HepG2 (cell line): ENCODE data around the gene NME4. TPM values are rescaled to one million over a fixed set of nuclear protein-coding genes. Genes with fewer than 3 reads are reported as not detected.

Experiments used
- ATAC-seq: fragments of 200-7000 bp; cut with Tn5 transposase; 3 replicates; pipeline ENCODE4 v1.9.1; 2020; ENCODE audit warnings: mild to moderate bottlenecking, moderate library complexity
- BruUV-seq: library from RNA; stranded (reverse); fragments of 400-500 nt; replicated peaks from 2 replicates; lab custom pipeline; 2021; lab: Mats Ljungman, UMichigan
- CTCF ChIA-PET: fragments of 300-600 bp; formaldehyde crosslinking; extraction: SDS; loops from one replicate; lab custom pipeline; 2021; ENCODE audit warnings: low total read pairs, inconsistent platforms, low intra/inter-chr PET ratio; lab: Yijun Ruan, JAX
- POLR2A ChIA-PET: fragments of 350-600 bp; sonication (Branson Sonifier 250); formaldehyde crosslinking; loops from one replicate; lab custom pipeline; 2020; ENCODE audit warnings: antibody characterized with exemption, inconsistent platforms; lab: Yijun Ruan, JAX
- DNase-seq: peaks from one replicate; pipeline ENCODE4 v3.0.0-alpha.2; 2015; ENCODE audit warnings: low spot score
- FAIRE-seq: peaks from 3 replicates; lab custom pipeline; 2011; peaks lifted over from hg19 to GRCh38; lab: Jason Lieb, UNC
- H2AFZ ChIP-seq: one replicate; pipeline ENCODE4 v1.6.1; 2011; ENCODE audit warnings: low read length, inconsistent platforms
- H3K27ac ChIP-seq: fragments of 300-600 bp; 3 replicates; pipeline ENCODE4 v1.8.0; 2011; ENCODE audit warnings: mixed run types, mild to moderate bottlenecking, mixed read lengths, low read length, inconsistent platforms; ENCODE audit not compliant: insufficient read depth; ENCODE audit errors: extremely low read length
- H3K27me3 ChIP-seq, 2 experiments: fragments of 200-600 bp in 1 of 2; 2 replicates in 1 of 2; 3 replicates in 1 of 2; pipeline versions ENCODE4 v1.6.0 to v1.8.0; 2011; ENCODE audit warnings: low read length in 2 of 2, mild to moderate bottlenecking in 2 of 2, moderate library complexity in 2 of 2, inconsistent platforms in 1 of 2; ENCODE audit not compliant: insufficient read depth in 2 of 2, control insufficient read depth in 1 of 2
- H3K36me3 ChIP-seq, 2 experiments: fragments of 200-600 bp in 1 of 2; replicated peaks in 1 of 2; 2 replicates in 1 of 2; 3 replicates in 1 of 2; pipeline versions ENCODE4 v1.5.1 to v1.8.0; 2011; ENCODE audit warnings: low read length in 2 of 2, inconsistent platforms in 1 of 2; ENCODE audit not compliant: insufficient read depth in 2 of 2, control insufficient read depth in 1 of 2
- H3K4me1 ChIP-seq: 2 replicates; pipeline ENCODE4 v1.5.1; 2012; ENCODE audit warnings: low read length, inconsistent platforms; ENCODE audit not compliant: insufficient read depth
- H3K4me2 ChIP-seq: 2 replicates; pipeline ENCODE4 v1.6.0; 2011; ENCODE audit warnings: low read depth, low read length, inconsistent platforms
- H3K4me3 ChIP-seq, 3 experiments: fragments of 200-600 bp in 1 of 3; sonication (generic), shearing (Covaris generic) in 1 of 3; replicated peaks in 1 of 3; 2 replicates each; pipeline ENCODE4 v1.5.1; 2011 to 2016; ENCODE audit warnings: low read length in 3 of 3, inconsistent platforms in 2 of 3, low read depth in 2 of 3, mild to moderate bottlenecking in 2 of 3, control low read depth in 1 of 3, mixed read lengths in 1 of 3; ENCODE audit not compliant: insufficient read depth in 1 of 3
- H3K79me2 ChIP-seq: one replicate; pipeline ENCODE4 v1.6.1; 2011; ENCODE audit warnings: low read length, inconsistent platforms; ENCODE audit not compliant: insufficient read depth
- H3K9ac ChIP-seq: 2 replicates; pipeline ENCODE4 v1.6.0; 2011; ENCODE audit warnings: mild to moderate bottlenecking, low read depth, low read length, inconsistent platforms; ENCODE audit not compliant: insufficient read depth
- H3K9me3 ChIP-seq: 2 replicates; pipeline ENCODE4 v1.5.1; 2012; ENCODE audit warnings: mild to moderate bottlenecking, low read length
- H4K20me1 ChIP-seq: 2 replicates; pipeline ENCODE4 v1.6.0; 2011; ENCODE audit warnings: inconsistent platforms, mild to moderate bottlenecking, low read length, moderate library complexity; ENCODE audit not compliant: insufficient read depth
- AFF4 ChIP-seq: sonication (generic); formaldehyde crosslinking; IDR thresholded peaks from 2 replicates; pipeline ENCODE4 v1.4.0; 2020; ENCODE audit warnings: missing genetic modification reagents
- AGO2 ChIP-seq: fragments of 200-400 bp; formaldehyde crosslinking; optimal IDR thresholded peaks from 2 replicates; pipeline ENCODE3; 2017; ENCODE audit warnings: mild to moderate bottlenecking, low read depth, low read length, moderate library complexity
- ASH2L ChIP-seq: fragments of 300-600, 200-600 bp; sonication (generic); IDR thresholded peaks from 2 replicates; pipeline ENCODE4 v1.7.0; 2017; ENCODE audit warnings: low read depth, mild to moderate bottlenecking, moderate library complexity, mixed read lengths, low read length; ENCODE audit not compliant: insufficient read length
- DNMT1 ChIP-seq: sonication (generic); formaldehyde crosslinking; IDR thresholded peaks from 2 replicates; pipeline ENCODE4 v1.5.1; 2020; ENCODE audit warnings: mild to moderate bottlenecking, missing genetic modification reagents
- ELF1 ChIP-seq: sonication (generic); formaldehyde crosslinking; IDR thresholded peaks from 2 replicates; pipeline ENCODE4 v1.4.0; 2020; ENCODE audit warnings: missing genetic modification reagents
- FUBP1 ChIP-seq: sonication (generic); formaldehyde crosslinking; IDR thresholded peaks from 2 replicates; pipeline ENCODE4 v1.5.1; 2020; ENCODE audit warnings: missing genetic modification reagents, mild to moderate bottlenecking, borderline replicate concordance
- KLF16 ChIP-seq, 2 experiments: sonication (generic) in 1 of 2; formaldehyde crosslinking in 1 of 2; IDR thresholded peaks; 2 replicates each; pipeline versions ENCODE4 v1.6.1 to v1.8.0; 2016 to 2023; ENCODE audit warnings: missing genetic modification reagents in 2 of 2, missing compliant biosample characterization in 1 of 2
- NFE2L2 ChIP-seq: fragments of 150-350 bp; IDR thresholded peaks from 2 replicates; pipeline ENCODE4 v1.6.1; 2014; ENCODE audit warnings: low read length
- RBFOX2 ChIP-seq: fragments of 200-400 bp; formaldehyde crosslinking; IDR thresholded peaks from 2 replicates; pipeline ENCODE4 v1.6.1; 2017; ENCODE audit warnings: low read depth, mild to moderate bottlenecking, low read length
- REXO4 ChIP-seq: sonication (generic); formaldehyde crosslinking; IDR thresholded peaks from 2 replicates; pipeline ENCODE4 v1.8.0; 2022; ENCODE audit warnings: missing genetic modification reagents, mild to moderate bottlenecking, borderline replicate concordance
- U2AF2 ChIP-seq: fragments of 200-400 bp; formaldehyde crosslinking; IDR thresholded peaks from 2 replicates; pipeline ENCODE4 v1.6.1; 2017; ENCODE audit warnings: low read depth, mild to moderate bottlenecking, low read length
- YY1 ChIP-seq: IDR thresholded peaks from 2 replicates; pipeline ENCODE4 v1.6.1; 2011; ENCODE audit warnings: low read length, low read depth, moderate library complexity, mild to moderate bottlenecking; ENCODE audit not compliant: insufficient read depth, insufficient replicate concordance
- ZC3H13 ChIP-seq: sonication (generic); formaldehyde crosslinking; IDR thresholded peaks from 2 replicates; pipeline ENCODE4 v1.8.1; 2023; ENCODE audit warnings: mild to moderate bottlenecking, missing genetic modification reagents, moderate library complexity
- ZNF484 ChIP-seq: sonication (generic); formaldehyde crosslinking; IDR thresholded peaks from 2 replicates; pipeline ENCODE4 v1.5.1; 2020; ENCODE audit warnings: mild to moderate bottlenecking, low read depth, missing genetic modification reagents, borderline replicate concordance
- ZNF775 ChIP-seq: sonication (generic); formaldehyde crosslinking; IDR thresholded peaks from 2 replicates; pipeline ENCODE4 v1.4.0; 2020; ENCODE audit warnings: missing genetic modification reagents, mild to moderate bottlenecking, moderate library complexity, borderline replicate concordance
- WGBS: methylation state at CpG from one replicate; pipeline ENCODE4 v1.1.6; 2017; ENCODE audit warnings: low lambda C conversion rate; 5-methylcytosine and 5-hydroxymethylcytosine counted together
- in situ Hi-C: cut with HindIII; loops from 2 replicates; pipeline ENCODE4 v1.10.0; 2017; ENCODE audit warnings: low pct_unique_long_range_greater_than_20kb; ENCODE audit not compliant: extremely low pct_ligation_motif_present
- intact Hi-C: fragments of 100-400 bp; cut with micrococcal nuclease; formaldehyde crosslinking; loops from one replicate; pipeline ENCODE4 v1.10.0; 2022; ENCODE audit not compliant: unreplicated experiment
- polyA plus RNA-seq, 8 experiments: library from polyadenylated mRNA; depleted of rRNA in 3 of 8; stranded (reverse) in 7 of 8; unstranded in 1 of 8; fragments of >200 nt; fragmentation: Illumina TruSeq in 4 of 8; extraction: Trizol in 4 of 8; gene quantifications; 2 replicates each; pipeline versions ENCODE4 v1.2.1 to v1.2.3, GENCODE V29; 2011 to 2016; ENCODE audit warnings: low read depth in 4 of 8, missing spikeins in 1 of 8, mixed read lengths in 1 of 8; ENCODE audit not compliant: insufficient read depth in 1 of 8
- total RNA-seq, 5 experiments: library from RNA; depleted of rRNA; stranded (reverse); fragments of >200 nt; fragmentation: Illumina TruSeq; extraction: Trizol; gene quantifications; 2 replicates each; pipeline ENCODE4 v1.2.3, GENCODE V29; 2016; ENCODE audit warnings: low read depth in 1 of 5

The NME4 gene
- total and polyA plus RNA-seq, 2 of the 13 experiments (the other 11 are each of a cell fraction or from before 2014, with no cell fraction given): 121 to 263 TPM

- no peak for DNase-seq
- no peaks in the 10 kb centered on the region for H4K20me1 ChIP-seq
- H3K4me3 ChIP-seq: no peak overlapping the region
- CTCF ChIA-PET: no interaction called here
- WGBS: 96% methylated on average over 10 of the region's 16 CpGs
- H3K9ac ChIP-seq: no peak overlapping the region
- TF ChIP-seq NFE2L2 (no peak), KLF16 (CRISPR knock-in tag; IDR thresholded peaks at IDR 0.05) (no peak), U2AF2 (no peak), ZNF484 (CRISPR knock-in tag) (no peak), ZNF775 (CRISPR knock-in tag) (no peak), DNMT1 (no peak), AFF4 (CRISPR knock-in tag) (no peak), RBFOX2 (peak; percentile 60), AGO2 (peak; percentile 80), ELF1 (CRISPR knock-in tag) (no peak), ASH2L (no peak), REXO4 (CRISPR knock-in tag) (no peak), ZC3H13 (no peak), FUBP1 (CRISPR knock-in tag) (no peak), YY1 (no peak)
- TF ChIP-seq, all 625 proteins: peak for 2
- POLR2A ChIA-PET: interaction anchor here (3.1 kb wide), 1 partner anchor 68 kb away, joined by 18 read pairs; no protein-coding TSS in a partner anchor
- intact Hi-C loops: no loop called here
- ATAC-seq (no peak), FAIRE-seq (no peak)
- H3K36me3 ChIP-seq: peaks cover 4 to 11% of the 10 kb centered on the region in 2 experiments; a peak in 4 of 5 replicates
- H3K9me3 ChIP-seq: no peaks in the 10 kb centered on the region
- H3K4me2 ChIP-seq: no peak overlapping the region
- H2AFZ ChIP-seq: no peak overlapping the region
- H3K27ac ChIP-seq: no peak overlapping the region
- in situ Hi-C loops: no loop called here
- peaks cover 6% of the 10 kb centered on the region for H3K79me2 ChIP-seq
- H3K4me1 ChIP-seq: peaks cover 46% of the 10 kb centered on the region
- no peaks in the 10 kb centered on the region for H3K27me3 ChIP-seq
- BruUV-seq: no TSS peak
Measured at GRCh38 chr16:407253-407652, 10.3 kb downstream of the NME4 start.
